ENCODE data around the gene SIPA1L3. TPM values are rescaled to one million over a fixed set of nuclear protein-coding genes. Genes with fewer than 3 reads are reported as not detected.
"Not testable (repeated sequence)": the region's sequence is repeated elsewhere in the genome, so short reads cannot be mapped to it uniquely, and the experiment has no call there.

The SIPA1L3 gene
- total RNA-seq, 3 donors from 2014 or later = 9.6 to 29.8 (median 28.5) TPM

DNA sequence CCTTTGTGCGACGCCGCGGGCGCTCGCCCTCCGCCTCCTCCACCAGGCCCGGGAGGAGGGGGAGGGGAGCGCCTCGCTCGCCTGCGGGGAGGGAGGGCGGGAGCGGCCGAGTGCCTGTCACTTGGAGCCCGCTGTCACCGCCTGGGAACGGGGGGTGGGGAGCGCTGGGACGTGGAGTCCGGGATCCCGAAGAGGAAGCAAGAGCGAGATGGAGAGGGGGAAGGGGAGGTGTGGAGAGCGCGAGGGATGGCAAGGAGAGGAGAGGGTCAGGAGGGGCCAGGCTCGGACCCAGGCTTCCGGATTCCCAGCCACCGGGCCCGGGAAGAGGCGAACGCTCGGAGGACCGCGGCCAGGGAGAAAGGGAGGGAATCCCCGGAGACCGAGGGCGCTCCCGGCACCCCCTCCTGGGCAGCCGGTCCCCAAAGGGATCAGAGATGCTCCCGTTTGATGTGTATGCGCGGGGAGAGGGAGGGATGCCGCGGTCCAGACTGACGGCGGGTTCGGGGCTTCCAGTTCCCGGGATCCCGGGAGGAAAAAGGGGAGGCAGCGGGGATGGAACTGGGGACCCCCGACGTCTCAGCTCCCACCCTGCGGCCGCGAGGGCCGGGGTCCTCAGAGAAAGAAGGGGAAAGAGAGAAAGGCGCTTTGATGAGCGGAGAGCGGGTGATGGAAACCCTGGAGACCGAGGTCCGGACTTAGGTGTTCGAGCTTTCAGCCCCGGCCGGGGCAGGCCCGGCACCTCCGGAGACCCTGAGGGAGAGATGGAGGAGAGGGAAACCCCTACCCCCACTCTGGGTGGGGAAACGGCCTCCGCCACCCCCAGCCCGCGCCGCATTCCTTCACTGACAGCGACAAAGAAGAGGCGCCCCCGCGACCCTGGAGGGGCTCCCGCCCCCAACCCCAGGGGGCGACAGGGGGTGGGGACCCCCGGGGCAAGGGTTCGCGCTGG, 321.8 kb downstream of the SIPA1L3 start:
- peaks cover 7 to 8% of the 10 kb centered on the region in 2 donors for H3K4me1 ChIP-seq
- H3K4me3 ChIP-seq = peak overlapping the region in 2 of 3 donors; percentile 5 to 54
- TF ChIP-seq POLR2AphosphoS5 (IDR thresholded peaks at IDR 0.05) = no peak
- TF ChIP-seq POLR2A (IDR thresholded peaks at IDR 0.05) = no peak
- TF ChIP-seq, protein P1, sequence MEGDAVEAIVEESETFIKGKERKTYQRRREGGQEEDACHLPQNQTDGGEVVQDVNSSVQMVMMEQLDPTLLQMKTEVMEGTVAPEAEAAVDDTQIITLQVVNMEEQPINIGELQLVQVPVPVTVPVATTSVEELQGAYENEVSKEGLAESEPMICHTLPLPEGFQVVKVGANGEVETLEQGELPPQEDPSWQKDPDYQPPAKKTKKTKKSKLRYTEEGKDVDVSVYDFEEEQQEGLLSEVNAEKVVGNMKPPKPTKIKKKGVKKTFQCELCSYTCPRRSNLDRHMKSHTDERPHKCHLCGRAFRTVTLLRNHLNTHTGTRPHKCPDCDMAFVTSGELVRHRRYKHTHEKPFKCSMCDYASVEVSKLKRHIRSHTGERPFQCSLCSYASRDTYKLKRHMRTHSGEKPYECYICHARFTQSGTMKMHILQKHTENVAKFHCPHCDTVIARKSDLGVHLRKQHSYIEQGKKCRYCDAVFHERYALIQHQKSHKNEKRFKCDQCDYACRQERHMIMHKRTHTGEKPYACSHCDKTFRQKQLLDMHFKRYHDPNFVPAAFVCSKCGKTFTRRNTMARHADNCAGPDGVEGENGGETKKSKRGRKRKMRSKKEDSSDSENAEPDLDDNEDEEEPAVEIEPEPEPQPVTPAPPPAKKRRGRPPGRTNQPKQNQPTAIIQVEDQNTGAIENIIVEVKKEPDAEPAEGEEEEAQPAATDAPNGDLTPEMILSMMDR (IDR thresholded peaks at IDR 0.05) = no peak
- peaks cover 16 to 53% of the 10 kb centered on the region in 2 donors for H3K27me3 ChIP-seq
- H3K27ac ChIP-seq = no peak overlapping the region
- H3K9me3 ChIP-seq = no peaks in the 10 kb centered on the region
- no peaks in the 10 kb centered on the region for H3K36me3 ChIP-seq
- DNase-seq (ENCODE audit: low spot score in 2 of 2) = no peak
- intact Hi-C loops (cut with DNase I; ENCODE audit: low total_unique reads) = no loop called here

DNA sequence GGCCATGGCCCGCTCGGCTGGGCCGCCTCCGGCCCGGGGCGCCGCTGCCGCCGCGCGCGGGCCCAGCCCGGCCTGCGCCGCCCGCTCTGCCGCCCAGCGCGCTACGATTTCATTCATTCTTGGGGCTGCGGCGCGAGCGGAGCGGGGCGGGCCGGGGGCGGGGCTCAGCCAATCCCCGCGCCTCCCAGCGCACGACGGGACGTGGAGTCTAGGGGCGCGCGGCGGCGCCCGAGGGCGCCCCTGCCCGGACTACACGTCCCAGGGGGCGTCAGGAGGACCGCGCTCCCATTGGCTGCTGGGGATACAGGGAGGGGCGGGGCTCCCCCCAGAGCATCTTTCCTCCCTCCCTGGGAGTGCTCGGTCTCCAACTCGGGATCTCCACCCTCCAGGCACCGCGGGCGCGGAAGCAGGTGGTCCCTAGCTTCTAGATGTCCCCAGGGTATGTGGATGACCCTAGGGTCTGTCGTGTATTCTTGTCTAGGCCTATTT, 322.6 kb downstream of the SIPA1L3 start:
- intact Hi-C loops (cut with DNase I; ENCODE audit: low total_unique reads) = no loop called here
- Histone ChIP-seq H3K9me3 (no peaks in the 10 kb centered on the region), H3K27ac (no peak overlapping the region), H3K36me3 (no peaks in the 10 kb centered on the region), H3K4me1 (peaks cover 7 to 8% of the 10 kb centered on the region in 2 donors), H3K4me3 (peak overlapping the region in 1 of 3 donors; percentile 54), H3K27me3 (peaks cover 11 to 53% of the 10 kb centered on the region in 2 donors)
- no peak for TF ChIP-seq POLR2A (IDR thresholded peaks at IDR 0.05)
- TF ChIP-seq, protein P1 (IDR thresholded peaks at IDR 0.05) = no peak
- no peak for TF ChIP-seq POLR2AphosphoS5 (IDR thresholded peaks at IDR 0.05)
- DNase-seq (ENCODE audit: low spot score in 2 of 2) = no peak

DNA sequence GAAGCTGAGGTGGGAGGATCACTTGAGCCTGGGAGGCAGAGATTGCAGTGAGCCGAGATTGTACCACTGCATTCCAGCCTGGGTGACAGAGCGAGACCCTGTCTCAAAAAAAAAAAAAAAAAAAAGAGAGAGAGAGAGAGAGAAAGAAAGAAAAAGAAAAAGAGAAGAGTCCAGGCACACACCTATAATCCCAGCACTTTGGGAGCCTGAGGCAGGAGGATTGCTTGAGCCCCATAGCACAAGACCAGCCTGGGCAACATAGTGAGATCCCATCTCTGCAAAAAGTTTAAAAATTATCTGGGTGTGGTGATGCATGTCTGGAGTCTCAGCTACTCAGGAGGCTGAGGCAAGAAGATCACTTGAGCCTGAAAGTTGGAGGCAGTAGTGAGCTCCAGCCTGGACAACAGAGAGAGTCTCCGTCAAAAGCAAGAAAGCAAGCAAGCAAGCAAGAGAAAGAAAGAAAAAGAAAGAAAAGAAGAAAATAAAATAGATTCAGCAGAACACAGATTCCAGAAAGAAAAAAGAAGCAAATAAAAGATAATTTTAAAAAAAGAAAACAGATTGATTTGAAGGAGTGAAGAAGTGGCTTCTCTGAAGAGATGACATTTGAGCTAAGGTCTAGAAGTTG, 323.6 kb downstream of the SIPA1L3 start:
- H3K9me3 ChIP-seq; intact Hi-C loops (cut with DNase I; ENCODE audit: low total_unique reads); H3K4me1 ChIP-seq; H3K36me3 ChIP-seq; H3K4me3 ChIP-seq; H3K27ac ChIP-seq; DNase-seq (ENCODE audit: low spot score in 2 of 2): not testable (repeated sequence)
- H3K27me3 ChIP-seq = peaks cover 11 to 53% of the 10 kb centered on the region in 2 donors

DNA sequence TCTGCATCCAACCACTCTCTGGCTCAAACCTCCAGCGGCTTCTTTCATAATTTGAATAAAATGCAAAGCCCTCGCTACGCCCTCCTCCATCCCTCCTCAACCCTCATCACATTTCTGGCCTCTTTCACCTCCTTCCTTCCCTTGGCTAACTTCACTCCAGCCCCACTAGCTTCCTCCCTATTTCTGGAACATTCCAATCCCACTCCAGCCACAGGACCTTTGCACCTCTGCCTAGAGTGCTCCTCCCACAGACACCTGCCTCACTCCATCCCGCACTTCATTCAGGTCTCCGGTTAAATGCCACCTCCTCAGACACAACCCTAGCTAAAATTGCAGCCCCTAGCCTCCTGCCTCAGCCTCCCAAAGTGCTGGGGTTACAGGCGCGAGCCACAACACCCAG, 324.9 kb downstream of the SIPA1L3 start:
- no peaks in the 10 kb centered on the region for H3K9me3 ChIP-seq
- peaks cover 7 to 8% of the 10 kb centered on the region in 2 donors for H3K4me1 ChIP-seq
- TF ChIP-seq, protein P1 (IDR thresholded peaks at IDR 0.05) = no peak
- TF ChIP-seq POLR2A (IDR thresholded peaks at IDR 0.05) = no peak
- no peak for TF ChIP-seq POLR2AphosphoS5 (IDR thresholded peaks at IDR 0.05)
- H3K4me3 ChIP-seq = no peak overlapping the region
- peaks cover 11 to 48% of the 10 kb centered on the region in 2 donors for H3K27me3 ChIP-seq
- intact Hi-C loops (cut with DNase I; ENCODE audit: low total_unique reads) = no loop called here
- no peak overlapping the region for H3K27ac ChIP-seq
- no peak for DNase-seq (ENCODE audit: low spot score in 2 of 2)
- no peaks in the 10 kb centered on the region for H3K36me3 ChIP-seq

DNA sequence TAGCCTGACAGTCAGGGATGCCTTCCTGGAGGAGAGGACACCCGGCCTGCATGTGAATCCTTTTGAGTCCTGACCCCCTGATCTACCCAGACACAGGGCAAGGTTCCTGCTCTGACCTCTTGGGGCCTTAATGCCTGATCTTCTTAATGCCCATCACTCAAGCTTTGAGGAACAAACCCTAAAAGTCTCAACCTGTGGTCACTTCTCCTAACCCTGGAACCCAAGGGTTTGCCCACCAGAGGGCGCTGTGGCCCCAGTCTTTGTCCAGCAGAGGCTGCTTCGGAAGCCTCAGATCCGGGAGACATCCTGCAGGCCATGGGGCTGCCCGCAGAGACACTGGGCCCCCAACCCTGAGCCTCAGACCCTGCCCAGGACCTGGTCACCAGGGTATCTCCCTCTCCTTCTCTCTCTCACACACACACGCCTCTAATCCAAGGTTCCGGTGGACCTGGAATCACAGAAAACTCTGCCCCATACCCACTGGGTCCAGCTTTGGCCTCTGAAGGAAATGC, 326.8 kb downstream of the SIPA1L3 start:
- peak; percentile 36 to 78 for DNase-seq (ENCODE audit: low spot score in 2 of 2)
- H3K4me3 ChIP-seq = no peak overlapping the region
- intact Hi-C loops (cut with DNase I; ENCODE audit: low total_unique reads) = loop anchor here (1.0 kb wide), 1 partner anchor 10 kb away; no protein-coding TSS in a partner anchor
- H3K27me3 ChIP-seq = peaks cover 5 to 31% of the 10 kb centered on the region in 2 donors
- H3K27ac ChIP-seq = no peak overlapping the region
- H3K36me3 ChIP-seq = no peaks in the 10 kb centered on the region
- peaks cover 3 to 5% of the 10 kb centered on the region in 2 donors for H3K4me1 ChIP-seq
- TF ChIP-seq, protein P1 (IDR thresholded peaks at IDR 0.05) = peak; percentile 57 to 73 (median 70)
- TF ChIP-seq POLR2AphosphoS5 (IDR thresholded peaks at IDR 0.05) = no peak
- H3K9me3 ChIP-seq = no peaks in the 10 kb centered on the region

Measured in breast epithelium (tissue), 4 donors.